Coronary artery (tissue), 2 donors: ENCODE data around the gene TACC2.

ENCODE experiments used
- DNase-seq: peaks from one replicate; pipeline ENCODE4 v3.0.0-alpha.2; 2017; ENCODE audit warnings: low spot score
- H3K27ac ChIP-seq, 2 donors: fragments of 200-600 bp; sonication (generic); one replicate each; pipeline ENCODE4 v1.5.1; 2016 to 2019
- H3K4me3 ChIP-seq: fragments of 200-600 bp; sonication (generic); 2 replicates; pipeline ENCODE4 v1.5.1; 2016; ENCODE audit warnings: mild to moderate bottlenecking, moderate library complexity
- TF ChIP-seq, protein P1 (sequence below): fragments of 200-600 bp; sonication (generic); IDR thresholded peaks from one replicate; pipeline ENCODE4 v1.5.1; 2019; ENCODE audit warnings: antibody characterized with exemption

The TACC2 gene

DNA sequence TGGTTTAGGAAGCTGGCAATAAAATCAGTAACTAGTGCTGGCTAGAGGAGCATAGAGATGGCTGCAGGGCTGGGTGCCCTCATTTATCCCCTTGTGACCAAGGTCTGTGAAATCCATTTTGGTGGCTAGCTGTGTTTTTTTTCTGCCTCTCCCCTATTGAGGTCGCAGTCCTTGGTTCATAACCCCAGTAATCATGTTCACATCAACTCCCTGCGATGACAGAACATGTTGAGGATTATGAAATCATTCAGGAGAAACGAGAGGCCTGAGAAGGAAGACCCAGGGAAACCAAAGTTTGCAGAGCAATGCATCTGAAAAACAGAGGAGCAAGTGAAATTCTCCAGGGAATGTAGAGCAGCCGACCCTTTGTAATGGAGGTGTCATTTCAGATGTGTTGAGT lies 126.9 kb downstream of the TACC2 start:
- Histone ChIP-seq H3K27ac (peak overlapping the region; percentile 11 to 99), H3K4me3 (no peak overlapping the region)
- TF ChIP-seq, protein P1, sequence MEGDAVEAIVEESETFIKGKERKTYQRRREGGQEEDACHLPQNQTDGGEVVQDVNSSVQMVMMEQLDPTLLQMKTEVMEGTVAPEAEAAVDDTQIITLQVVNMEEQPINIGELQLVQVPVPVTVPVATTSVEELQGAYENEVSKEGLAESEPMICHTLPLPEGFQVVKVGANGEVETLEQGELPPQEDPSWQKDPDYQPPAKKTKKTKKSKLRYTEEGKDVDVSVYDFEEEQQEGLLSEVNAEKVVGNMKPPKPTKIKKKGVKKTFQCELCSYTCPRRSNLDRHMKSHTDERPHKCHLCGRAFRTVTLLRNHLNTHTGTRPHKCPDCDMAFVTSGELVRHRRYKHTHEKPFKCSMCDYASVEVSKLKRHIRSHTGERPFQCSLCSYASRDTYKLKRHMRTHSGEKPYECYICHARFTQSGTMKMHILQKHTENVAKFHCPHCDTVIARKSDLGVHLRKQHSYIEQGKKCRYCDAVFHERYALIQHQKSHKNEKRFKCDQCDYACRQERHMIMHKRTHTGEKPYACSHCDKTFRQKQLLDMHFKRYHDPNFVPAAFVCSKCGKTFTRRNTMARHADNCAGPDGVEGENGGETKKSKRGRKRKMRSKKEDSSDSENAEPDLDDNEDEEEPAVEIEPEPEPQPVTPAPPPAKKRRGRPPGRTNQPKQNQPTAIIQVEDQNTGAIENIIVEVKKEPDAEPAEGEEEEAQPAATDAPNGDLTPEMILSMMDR: no peak
- no peak for DNase-seq

DNA sequence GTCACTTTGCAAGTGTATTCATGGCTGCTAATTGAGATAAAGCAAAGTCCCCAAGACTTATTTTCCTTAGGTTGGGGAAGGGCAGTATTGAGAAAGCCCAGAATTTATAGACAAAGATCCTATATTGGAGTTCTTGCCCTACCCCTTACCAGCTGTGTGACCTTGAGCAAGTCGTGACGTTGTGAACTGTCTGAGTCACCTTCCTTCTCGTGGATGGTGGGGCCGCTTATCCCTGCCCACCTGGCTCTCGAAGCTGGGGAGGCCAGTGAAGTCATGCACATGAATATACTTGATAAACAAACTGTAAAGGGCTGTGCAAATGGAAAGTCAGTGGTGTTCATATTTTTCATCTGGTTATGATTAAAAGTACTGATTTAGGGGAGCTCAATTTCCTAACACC lies 127.4 kb downstream of the TACC2 start:
- peak overlapping the region; percentile 11 to 31 for H3K27ac ChIP-seq
- no peak for DNase-seq
- TF ChIP-seq, protein P1: no peak
- H3K4me3 ChIP-seq: no peak overlapping the region

DNA sequence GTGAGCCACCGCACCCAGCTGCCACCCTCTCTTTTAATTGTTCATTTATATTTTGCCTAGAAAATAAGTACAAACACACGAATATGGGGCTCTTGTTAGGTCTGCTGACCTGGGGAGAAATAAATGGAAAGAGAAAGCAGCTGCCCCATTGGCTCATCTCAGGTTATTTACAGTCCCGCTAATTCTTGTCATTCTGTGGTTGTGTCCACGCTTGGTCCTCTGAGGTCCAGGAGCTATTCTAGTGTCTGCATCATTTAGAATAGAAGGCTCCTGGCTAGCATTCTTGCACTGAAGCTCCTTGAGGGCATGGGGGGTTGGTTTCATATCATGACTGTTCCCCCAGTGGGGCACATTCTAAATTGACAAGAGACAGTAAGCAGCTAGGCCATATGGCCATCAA lies 128.5 kb downstream of the TACC2 start:
- Histone ChIP-seq H3K4me3 (no peak overlapping the region), H3K27ac (no peak overlapping the region)
- DNase-seq: no peak
- TF ChIP-seq, protein P1: no peak

DNA sequence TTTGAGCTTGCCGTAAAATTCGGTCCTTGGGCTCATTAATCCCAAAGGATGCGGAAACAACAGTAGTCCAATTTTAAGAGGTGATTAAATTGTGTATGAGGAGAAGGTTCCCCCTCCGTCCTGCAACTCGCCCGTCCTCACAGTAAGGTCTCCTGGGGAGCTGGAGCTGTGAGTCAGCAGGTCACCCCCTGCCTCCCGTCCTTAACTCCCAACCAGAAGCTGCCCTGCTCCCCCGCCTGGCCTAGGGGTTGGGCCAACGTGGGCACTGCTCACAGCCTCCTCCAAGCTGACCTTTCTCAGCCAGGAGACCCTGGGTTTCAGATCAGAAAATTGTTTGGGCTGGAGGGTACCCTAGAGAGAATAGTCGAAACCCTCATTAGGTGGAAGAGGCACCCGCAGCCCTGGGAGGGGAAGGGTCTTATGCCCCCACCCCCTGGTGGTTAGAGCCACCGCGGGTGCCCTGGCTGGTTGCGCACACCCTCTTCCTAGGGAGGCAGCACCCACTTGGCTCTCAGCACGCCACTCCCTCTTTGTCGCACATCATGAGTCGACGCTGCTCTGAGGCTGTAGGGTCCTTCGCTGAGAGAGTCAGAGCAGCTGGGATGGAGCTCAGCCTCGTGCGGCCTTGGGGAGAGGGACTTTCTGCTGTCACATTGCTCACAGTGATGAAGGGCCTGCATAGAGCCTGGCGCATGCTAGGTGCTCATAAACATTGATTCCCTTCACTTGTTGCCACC lies 131.2 kb downstream of the TACC2 start:
- TF ChIP-seq, protein P1: no peak
- no peak overlapping the region for H3K4me3 ChIP-seq
- no peak for DNase-seq
- no peak overlapping the region for H3K27ac ChIP-seq

DNA sequence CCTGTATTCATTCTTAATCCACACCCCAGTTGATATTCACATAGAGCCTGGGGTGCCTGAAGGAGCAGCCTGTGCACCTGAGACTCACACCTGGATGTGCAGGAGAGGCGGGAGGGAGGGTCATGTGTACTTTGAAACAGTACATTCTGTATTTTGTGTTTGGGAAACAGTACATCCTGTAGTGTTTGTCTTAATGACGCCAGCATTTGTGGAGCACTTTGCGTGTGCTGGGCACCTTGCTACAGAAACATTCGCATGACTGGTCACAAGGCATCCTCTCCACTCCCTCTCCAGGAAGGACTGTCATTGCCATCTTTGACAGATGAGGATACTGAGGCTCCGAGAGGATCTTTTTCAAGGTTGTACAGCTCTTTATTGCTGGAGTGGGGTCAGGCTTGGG lies 132.1 kb downstream of the TACC2 start:
- no peak overlapping the region for H3K27ac ChIP-seq
- TF ChIP-seq, protein P1: no peak
- no peak for DNase-seq

DNA sequence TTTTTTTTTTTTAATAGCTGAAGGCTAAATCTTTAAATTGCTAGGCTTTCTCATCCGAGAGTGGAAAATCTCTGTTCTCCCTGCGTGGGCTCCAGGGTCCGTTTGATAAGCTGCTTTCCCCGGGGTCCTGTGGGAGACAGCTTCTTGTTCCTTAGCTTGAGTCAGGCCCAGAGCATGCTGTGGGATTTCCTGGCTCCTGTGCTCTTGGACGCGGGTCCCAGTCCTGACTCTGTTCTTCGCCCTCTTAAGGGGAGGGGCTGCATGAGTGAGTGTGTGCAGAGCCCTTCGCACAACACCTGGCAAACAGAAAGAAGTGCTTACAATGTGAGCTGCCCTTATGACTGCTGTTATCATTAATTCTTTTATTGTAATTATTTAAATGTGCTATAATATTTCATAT lies 133.5 kb downstream of the TACC2 start:
- H3K27ac ChIP-seq: no peak overlapping the region
- H3K4me3 ChIP-seq: no peak overlapping the region
- TF ChIP-seq, protein P1: no peak
- no peak for DNase-seq

More for the DNA sequence above, 132.1 kb downstream of the TACC2 start:
- no peak overlapping the region for H3K4me3 ChIP-seq

DNA sequence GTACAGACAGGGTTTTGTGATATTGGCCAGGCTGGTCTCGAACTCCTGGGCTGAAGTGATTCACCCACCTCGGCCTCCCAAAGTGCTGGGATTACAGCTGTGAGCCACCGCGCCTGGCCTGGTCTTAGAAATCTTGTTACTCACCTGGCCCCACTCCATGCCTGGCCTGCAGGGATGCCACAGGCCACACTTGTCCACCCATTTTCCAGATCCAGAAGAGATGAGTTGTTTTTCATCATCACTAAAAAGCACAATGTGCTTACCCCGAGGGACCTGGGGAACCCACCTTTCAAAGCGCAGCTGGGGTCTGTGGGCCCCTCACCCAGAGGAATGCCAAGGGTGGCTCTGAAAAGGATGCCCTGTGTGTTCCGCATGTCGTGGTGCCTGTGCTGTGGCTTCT lies 134.2 kb downstream of the TACC2 start:
- Histone ChIP-seq H3K4me3 (no peak overlapping the region), H3K27ac (no peak overlapping the region)
- TF ChIP-seq, protein P1: no peak
- no peak for DNase-seq
